Stimulated activated effector memory CD8-positive, alpha-beta T cell treated with anti-CD3 and anti-CD28 coated beads, Interleukin-12 subunit alpha, Interleukin-12 subunit beta, amount 100 ng/mL, for 72 hours (primary cell): ENCODE results near the gene EZH1.
"Not testable (repeated sequence)": the region's sequence is repeated elsewhere in the genome, so short reads cannot be mapped to it uniquely, and the experiment has no call there.

Source experiments
- ATAC-seq: fragments of 150-1000 bp; cut with Tn5 transposase; 2 replicates; pipeline ENCODE4 v1.10.0; 2021
- DNase-seq, 2 donors: peaks; one replicate each; pipeline ENCODE4 v3.0.0; 2021 to 2022; ENCODE audit warnings: low spot score in 2 of 2
- H3K27ac Mint-ChIP-seq: one replicate; pipeline ENCODE4 v1.8.0; 2022; ENCODE audit warnings: mild to moderate bottlenecking, mixed read lengths
- H3K36me3 Mint-ChIP-seq: one replicate; pipeline ENCODE4 v1.8.0; 2022; ENCODE audit warnings: mild to moderate bottlenecking, mixed read lengths
- H3K4me1 Mint-ChIP-seq: one replicate; pipeline ENCODE4 v1.8.0; 2022; ENCODE audit warnings: mixed read lengths
- H3K4me3 Mint-ChIP-seq: one replicate; pipeline ENCODE4 v1.8.0; 2022; ENCODE audit warnings: mild to moderate bottlenecking, mixed read lengths
- H3K9me3 Mint-ChIP-seq: one replicate; pipeline ENCODE4 v1.8.0; 2022; ENCODE audit warnings: mixed read lengths

EZH1 gene

DNA sequence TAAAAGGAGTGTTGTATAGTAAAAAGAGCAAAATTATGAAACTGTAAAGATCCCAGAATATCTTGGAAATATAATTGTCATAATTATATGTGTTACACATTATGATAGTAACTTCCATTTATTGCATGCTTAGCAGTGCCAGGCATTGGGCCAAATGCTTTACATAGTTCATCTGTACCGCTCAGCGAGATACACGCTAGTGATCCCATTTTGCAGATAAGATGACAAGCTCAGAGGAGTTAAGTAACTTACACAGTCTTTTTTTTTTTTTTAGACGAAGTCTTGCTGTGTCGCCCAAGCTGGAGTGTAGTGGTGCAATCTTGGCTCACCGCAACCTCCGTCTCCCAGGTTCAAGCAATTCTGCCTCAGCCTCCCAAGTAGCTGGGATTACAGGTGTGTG, 6.8 kb upstream of the EZH1 start:
- Mint-ChIP-seq H3K4me1 (no peaks in the 10 kb centered on the region), H3K27ac (no peak overlapping the region), H3K36me3 (no peaks in the 10 kb centered on the region), H3K4me3 (no peak overlapping the region), H3K9me3 (no peaks in the 10 kb centered on the region)
- no peak for DNase-seq
- ATAC-seq, result no peak

DNA sequence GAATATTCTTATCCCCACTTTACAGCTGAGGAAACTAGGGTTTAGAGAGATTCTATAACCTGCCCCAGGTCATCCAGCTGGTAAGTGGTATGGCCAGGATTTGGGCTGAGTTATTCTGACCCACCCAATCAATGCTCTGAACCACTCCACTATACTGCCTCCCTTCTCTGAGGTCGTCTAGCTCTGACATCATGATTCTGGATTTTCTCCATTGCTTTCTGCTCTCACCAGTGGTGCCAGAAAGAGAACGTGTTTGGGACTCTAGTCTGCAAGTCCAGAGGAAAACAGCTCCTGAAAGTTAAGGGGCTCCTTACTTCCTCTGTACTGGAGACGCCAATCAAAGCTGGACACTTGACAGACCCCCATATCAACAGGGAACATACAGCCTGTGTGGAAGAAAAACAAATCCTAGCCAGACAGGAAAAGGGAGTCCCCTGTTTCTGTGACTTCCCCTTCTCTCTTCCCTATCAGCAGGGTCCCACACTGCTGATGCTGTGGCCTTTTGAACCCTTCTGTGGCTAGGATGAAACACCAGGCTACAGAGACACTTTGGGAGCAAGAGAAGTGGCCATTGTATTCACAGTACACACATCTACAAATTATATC, 6.0 kb upstream of the EZH1 start:
- DNase-seq (no peak), ATAC-seq (no peak)
- no peak overlapping the region for H3K27ac Mint-ChIP-seq
- H3K4me1 Mint-ChIP-seq, result no peaks in the 10 kb centered on the region
- H3K9me3 Mint-ChIP-seq, result no peaks in the 10 kb centered on the region
- H3K36me3 Mint-ChIP-seq, result no peaks in the 10 kb centered on the region
- no peak overlapping the region for H3K4me3 Mint-ChIP-seq

DNA sequence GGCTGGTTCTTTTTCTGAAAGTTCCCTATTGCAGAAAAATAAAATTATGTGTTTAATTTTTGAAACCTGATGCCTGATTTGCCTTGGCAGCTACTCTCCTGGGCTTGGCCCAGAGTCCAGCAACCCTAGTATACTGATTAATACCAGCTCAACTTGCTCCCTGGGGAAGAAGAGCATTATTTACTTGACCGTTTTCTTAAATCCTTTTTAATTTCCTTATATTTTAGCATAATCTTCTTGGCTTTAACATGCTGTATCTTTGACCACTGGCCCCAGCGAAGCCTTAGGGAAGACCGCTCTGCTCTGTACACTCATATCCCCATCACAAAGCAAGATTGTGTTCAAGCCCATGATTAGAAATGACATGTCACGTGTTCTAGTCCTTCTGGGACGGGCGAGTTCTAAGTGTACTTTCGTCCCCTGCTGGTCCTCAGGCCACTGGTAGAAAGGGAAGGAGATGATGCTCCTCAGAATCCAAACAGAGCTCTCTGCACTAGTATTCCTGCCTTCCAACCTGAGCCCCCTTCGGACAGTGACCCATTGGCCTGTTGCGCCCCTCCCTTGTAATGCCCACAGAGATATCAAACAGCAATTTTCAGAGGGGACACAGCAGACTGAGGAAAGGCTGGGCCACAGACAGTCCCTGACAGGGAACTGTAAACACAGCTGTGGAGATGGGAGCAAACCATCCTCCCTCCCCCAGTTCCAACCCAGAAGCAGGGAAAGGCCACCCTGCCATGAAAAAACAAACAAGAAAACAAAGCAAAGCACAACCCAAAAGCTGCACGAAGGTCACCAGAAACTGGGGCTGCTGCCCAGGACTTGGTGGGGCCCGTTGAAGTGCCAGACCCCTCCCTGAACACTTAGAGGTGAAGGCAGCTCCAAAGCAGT, 4.3 kb upstream of the EZH1 start:
- no peak for ATAC-seq
- H3K9me3 Mint-ChIP-seq, result no peaks in the 10 kb centered on the region
- H3K4me3 Mint-ChIP-seq, result no peak overlapping the region
- no peak overlapping the region for H3K27ac Mint-ChIP-seq
- peaks cover 12% of the 10 kb centered on the region for H3K36me3 Mint-ChIP-seq
- peaks cover 2% of the 10 kb centered on the region for H3K4me1 Mint-ChIP-seq
- DNase-seq, result no peak

DNA sequence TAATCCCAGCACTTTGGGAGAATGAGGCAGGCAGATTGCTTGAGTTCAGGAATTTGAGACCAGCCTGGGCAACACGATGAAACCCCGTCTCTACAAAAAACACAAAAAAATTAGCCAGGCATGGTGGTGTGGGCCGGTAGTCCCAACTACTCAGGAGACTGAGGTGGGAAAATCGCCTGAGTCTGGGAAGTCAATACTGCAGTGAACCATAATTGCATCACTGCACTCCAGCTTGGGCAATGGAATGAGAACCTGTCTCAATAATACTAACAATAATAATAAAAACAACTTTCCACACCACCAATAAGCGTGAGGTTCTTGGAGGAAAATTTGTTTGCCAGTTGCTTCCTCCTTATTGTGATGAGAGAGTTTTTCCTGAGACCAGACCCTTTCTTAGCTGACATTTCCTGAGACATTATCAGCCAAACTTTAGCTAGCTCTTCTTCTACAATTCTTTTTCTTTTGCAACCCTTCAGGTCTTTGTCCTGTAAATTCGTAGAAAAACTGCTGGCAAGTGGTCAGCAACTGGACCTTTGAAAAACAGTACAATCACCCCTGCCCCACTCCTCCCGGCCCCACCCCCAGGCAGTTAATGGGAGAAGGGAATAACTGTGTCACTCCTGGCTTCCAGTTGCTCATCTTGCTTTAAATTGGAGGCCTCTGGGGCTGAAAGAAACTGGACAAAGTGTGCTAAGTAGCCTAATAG, 3.5 kb upstream of the EZH1 start:
- peaks cover 18% of the 10 kb centered on the region for H3K36me3 Mint-ChIP-seq
- H3K4me3 Mint-ChIP-seq, result no peak overlapping the region
- ATAC-seq (no peak), DNase-seq (no peak)
- no peaks in the 10 kb centered on the region for H3K9me3 Mint-ChIP-seq
- H3K4me1 Mint-ChIP-seq, result peaks cover 8% of the 10 kb centered on the region
- no peak overlapping the region for H3K27ac Mint-ChIP-seq

DNA sequence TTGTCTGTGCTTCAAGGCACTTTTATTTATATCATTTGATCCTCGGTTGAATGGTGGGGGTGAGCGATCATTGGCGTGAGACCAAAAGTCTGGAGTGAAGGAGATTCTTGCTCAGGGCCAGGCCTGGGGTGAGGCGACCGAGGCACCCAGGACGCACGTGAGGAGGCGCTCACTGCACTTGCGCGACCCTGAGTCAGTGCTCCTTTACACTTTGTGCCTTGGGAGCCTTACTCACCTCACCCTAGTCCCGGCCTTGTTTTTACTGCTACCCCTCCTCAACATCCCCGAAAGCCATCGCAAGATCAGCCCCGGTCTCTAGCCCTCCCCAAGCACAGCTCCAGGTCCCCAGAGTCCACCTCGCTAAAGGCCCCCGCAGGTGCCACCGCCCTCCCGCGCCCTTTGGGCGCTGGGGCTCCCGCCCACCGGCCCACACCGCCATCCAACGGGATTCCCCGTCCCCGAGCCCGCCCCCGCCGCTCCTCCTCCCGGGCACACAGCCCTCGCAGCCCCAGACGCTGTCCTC, 496 bp downstream of the EZH1 start:
- H3K27ac Mint-ChIP-seq, result peak overlapping the region; percentile 94
- H3K36me3 Mint-ChIP-seq, result peaks cover 18% of the 10 kb centered on the region
- H3K4me1 Mint-ChIP-seq, result peaks cover 8% of the 10 kb centered on the region
- DNase-seq (no peak), ATAC-seq (peak; percentile 86)
- H3K4me3 Mint-ChIP-seq, result peak overlapping the region; percentile 87
- H3K9me3 Mint-ChIP-seq, result no peaks in the 10 kb centered on the region

DNA sequence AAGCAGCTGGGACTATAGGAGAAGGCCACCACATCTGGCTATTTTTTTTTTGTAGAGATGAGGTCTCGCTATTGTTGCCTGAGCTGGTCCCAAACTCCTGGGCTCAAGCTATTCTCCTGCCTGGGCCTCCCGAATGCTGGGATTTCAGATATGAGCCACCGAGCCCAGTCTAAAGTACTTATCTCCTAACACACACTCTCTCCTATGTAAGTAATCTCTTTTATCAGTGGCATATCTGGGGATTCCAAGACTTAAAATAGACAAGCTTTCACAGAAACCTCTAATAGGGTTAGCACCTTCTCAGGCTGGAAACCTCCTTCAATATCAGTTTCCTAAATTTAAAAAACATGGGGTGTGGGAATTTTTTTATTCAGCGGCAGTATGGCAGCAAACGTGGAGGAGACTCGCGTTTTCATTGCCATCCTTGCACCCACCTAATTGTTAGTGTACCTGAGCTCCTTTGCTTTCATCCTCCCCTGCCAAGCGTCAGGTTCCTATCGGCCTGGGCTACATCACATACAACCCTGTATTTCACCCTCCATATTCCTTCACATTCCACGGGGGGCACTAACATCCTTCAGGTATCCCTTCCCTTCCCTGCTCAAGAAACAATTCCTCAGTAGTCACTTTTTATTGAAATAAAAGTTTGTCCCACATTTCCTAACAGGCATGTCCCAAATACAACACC, 1.1 kb downstream of the EZH1 start:
- Mint-ChIP-seq H3K9me3 (no peaks in the 10 kb centered on the region), H3K36me3 (peaks cover 18% of the 10 kb centered on the region), H3K4me3 (peak overlapping the region; percentile 87), H3K4me1 (peaks cover 8% of the 10 kb centered on the region), H3K27ac (peak overlapping the region; percentile 94)
- ATAC-seq, result no peak
- no peak for DNase-seq

DNA sequence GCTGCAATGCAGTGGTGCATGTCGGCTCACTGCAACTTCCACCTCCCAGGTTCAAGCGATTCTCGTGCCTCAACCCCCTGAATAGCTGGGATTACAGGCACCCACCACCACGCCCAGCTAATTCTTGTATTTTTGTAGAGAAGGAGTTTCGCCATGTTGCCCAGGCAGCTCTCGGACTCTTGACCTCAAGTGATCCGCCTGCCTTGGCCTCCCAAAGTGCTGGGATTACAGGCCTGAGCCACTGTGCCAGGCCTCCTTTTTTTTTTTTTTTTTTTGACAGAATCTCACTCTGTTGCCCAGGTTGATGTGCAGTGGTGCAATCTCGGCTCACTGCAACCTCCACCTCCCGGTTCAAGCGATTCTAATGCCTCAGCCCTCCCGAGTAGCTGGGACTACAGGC, 1.9 kb downstream of the EZH1 start:
- not testable (repeated sequence) for H3K9me3 Mint-ChIP-seq, H3K4me1 Mint-ChIP-seq, DNase-seq, H3K27ac Mint-ChIP-seq, H3K4me3 Mint-ChIP-seq, ATAC-seq
- peaks cover 18% of the 10 kb centered on the region for H3K36me3 Mint-ChIP-seq

DNA sequence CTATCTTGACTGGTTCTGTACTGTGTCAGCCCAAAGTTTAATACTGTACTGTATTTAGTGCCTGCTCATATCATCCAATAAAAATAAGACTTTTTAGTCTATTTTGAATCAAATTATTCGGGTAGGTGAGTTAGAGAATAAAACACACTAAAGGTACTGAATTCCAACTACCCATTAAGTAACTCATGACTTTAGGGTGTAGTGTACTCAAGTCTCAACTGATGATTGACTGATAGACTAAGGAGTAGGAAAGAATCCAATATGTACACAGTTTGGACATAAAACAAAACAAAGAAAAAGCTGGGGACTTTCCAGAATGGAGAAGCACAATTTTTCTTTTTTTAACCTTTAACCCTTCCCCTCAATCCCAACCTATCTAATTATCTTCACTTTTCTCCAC, 4.1 kb downstream of the EZH1 start:
- Mint-ChIP-seq H3K9me3 (no peaks in the 10 kb centered on the region), H3K27ac (no peak overlapping the region), H3K4me3 (no peak overlapping the region), H3K36me3 (peaks cover 25% of the 10 kb centered on the region), H3K4me1 (peaks cover 8% of the 10 kb centered on the region)
- ATAC-seq, result no peak
- no peak for DNase-seq

DNA sequence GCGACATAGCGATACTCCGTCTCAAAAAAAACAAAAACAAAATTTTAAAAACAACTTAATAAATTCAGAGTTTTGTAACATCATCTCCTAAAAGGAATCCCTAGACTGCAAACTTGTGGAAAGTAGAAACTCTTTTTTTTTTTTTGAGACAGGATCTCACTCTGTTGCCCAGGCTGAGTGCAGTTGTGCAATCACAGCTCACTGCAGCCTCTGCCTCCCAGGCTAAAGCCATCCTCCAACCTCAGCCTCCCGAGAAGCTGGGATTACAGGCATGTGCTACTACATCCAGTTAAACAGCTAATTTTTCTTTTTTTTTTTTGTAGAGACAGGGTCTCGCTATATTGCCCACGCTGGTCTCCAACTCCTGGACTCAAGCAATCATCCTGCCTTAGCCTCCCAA, 19.7 kb downstream of the EZH1 start:
- Mint-ChIP-seq H3K4me1 (no peaks in the 10 kb centered on the region), H3K27ac (no peak overlapping the region), H3K36me3 (peaks cover 100% of the 10 kb centered on the region), H3K4me3 (no peak overlapping the region), H3K9me3 (no peaks in the 10 kb centered on the region)
- DNase-seq (no peak), ATAC-seq (no peak)

DNA sequence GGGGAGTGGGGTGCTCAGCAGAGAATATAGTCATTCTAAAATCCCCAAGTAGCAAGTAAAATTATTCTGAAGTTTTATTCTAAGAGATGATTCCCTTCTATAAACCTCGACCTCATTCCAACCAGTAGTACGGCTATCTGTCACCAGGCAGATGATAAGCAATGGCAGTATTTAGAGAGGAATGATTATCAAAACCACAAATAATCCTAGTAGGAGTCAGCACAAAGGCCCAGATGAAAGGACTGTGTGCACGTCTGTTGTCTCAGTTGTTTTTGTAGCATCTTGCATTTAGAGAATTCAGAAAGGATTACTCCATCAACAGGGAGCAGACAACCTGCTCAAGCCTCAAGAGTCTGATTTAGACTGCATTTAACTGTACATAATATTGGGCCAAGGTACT, 21.2 kb downstream of the EZH1 start:
- ATAC-seq (no peak), DNase-seq (no peak)
- Mint-ChIP-seq H3K36me3 (peaks cover 99% of the 10 kb centered on the region), H3K4me1 (no peaks in the 10 kb centered on the region), H3K27ac (no peak overlapping the region), H3K9me3 (no peaks in the 10 kb centered on the region), H3K4me3 (no peak overlapping the region)

DNA sequence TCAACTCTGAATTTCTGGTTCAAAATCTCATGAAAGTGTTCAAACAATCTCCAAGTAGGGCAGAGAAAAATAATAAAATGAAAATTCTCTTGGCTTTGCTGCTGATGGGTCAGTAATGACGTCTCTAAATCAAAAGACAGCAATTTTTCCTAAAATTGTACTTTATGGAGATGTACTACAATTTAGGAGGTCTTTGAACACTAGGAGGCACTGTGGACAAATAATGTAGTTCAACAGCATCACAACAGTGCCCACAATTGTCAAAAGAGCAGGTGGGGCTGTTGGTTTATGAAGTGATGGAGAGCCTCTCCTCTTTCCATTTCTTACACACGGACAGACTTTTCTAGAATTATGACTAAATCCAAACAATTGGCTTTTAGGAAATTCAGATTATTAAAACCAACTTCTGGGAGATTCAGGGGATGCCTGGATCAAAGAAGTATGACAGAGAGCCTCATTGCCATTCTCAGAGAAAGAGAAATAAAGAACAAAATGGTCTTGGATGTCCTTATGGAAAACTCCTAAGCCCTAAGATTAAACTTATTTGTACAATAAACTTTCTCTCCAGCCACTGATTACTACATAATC, 23.8 kb downstream of the EZH1 start:
- Mint-ChIP-seq H3K36me3 (peaks cover 99% of the 10 kb centered on the region), H3K27ac (no peak overlapping the region), H3K4me1 (no peaks in the 10 kb centered on the region), H3K9me3 (no peaks in the 10 kb centered on the region), H3K4me3 (no peak overlapping the region)
- DNase-seq (no peak), ATAC-seq (peak; percentile 73)

DNA sequence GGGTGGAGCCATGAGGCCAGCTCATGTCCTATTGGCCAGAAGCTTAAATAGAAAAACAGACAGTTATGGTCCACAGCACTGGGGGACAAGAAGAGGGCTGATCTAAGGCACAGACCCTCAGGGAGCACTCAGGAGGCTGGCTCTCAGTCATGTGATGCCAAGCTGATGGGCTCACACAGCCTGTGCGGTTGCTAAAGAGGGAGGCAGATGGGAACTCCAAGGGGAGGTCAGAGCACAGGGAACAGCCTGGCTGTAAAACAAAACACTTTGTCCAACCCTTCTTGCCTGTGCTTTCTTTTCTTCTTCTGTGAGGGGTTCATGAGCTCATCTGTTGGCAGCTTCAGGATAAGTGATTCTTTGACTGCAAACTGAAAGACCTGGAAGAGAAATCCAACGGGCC, 35.3 kb downstream of the EZH1 start:
- Mint-ChIP-seq H3K9me3 (no peaks in the 10 kb centered on the region), H3K36me3 (peaks cover 100% of the 10 kb centered on the region), H3K4me1 (peaks cover 36% of the 10 kb centered on the region), H3K27ac (no peak overlapping the region), H3K4me3 (no peak overlapping the region)
- DNase-seq, result no peak
- no peak for ATAC-seq

DNA sequence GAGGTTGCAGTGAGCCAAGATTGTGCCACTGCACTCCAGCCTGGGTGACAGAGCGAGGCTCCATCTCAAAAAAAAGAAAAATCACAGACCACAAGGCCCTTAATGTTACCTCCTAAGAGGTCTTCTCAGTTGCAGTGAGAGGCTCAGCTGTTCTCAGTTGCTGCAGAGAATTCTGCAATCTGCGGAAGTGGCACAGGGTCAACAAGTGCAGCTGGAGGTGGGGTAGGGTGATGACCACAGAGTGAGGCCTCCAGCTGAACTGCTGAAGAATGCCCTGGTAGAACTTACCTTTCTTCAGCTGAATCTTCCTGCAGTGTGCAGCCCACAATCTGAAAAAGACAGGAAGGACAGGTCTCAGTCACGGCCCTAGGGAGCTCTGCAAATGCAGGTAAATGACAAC, 36.3 kb downstream of the EZH1 start:
- DNase-seq (no peak), ATAC-seq (no peak)
- no peak overlapping the region for H3K27ac Mint-ChIP-seq
- H3K36me3 Mint-ChIP-seq, result peaks cover 100% of the 10 kb centered on the region
- H3K9me3 Mint-ChIP-seq, result no peaks in the 10 kb centered on the region
- no peak overlapping the region for H3K4me3 Mint-ChIP-seq
- H3K4me1 Mint-ChIP-seq, result peaks cover 44% of the 10 kb centered on the region

DNA sequence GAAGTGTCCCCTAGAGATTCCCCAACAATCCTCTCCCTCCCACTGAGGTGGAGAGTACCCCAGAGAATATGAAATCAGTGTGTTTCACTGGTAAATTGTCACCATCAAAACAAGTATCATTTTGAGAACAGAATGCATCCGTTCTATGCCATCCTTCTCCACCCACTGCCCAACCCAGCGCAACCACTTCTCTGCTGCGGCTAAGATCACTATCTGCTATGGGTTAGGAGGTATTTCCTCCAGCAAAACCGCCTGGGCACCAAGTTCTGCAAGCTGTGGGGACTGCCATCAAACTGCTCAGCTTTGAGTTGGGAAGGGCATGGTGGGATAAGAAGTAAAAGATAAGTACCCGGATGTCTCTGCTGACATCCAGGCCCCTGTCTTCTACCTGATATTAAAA, 38.1 kb downstream of the EZH1 start:
- DNase-seq (peak; percentile 34 to 68), ATAC-seq (peak; percentile 70)
- H3K36me3 Mint-ChIP-seq, result peaks cover 100% of the 10 kb centered on the region
- H3K4me1 Mint-ChIP-seq, result peaks cover 44% of the 10 kb centered on the region
- H3K4me3 Mint-ChIP-seq, result no peak overlapping the region
- H3K27ac Mint-ChIP-seq, result no peak overlapping the region
- no peaks in the 10 kb centered on the region for H3K9me3 Mint-ChIP-seq
